Esophagus muscularis mucosa (tissue), 4 donors: Measurements from ENCODE around the gene UBE2E2.

Source experiments
- EP300 ChIP-seq: sonication (generic); formaldehyde crosslinking; IDR thresholded peaks from one replicate; pipeline ENCODE4 v1.6.1; 2017; ENCODE audit warnings: antibody characterized with exemption
- POLR2A ChIP-seq: fragments of 450-650 bp; IDR thresholded peaks from one replicate; pipeline ENCODE4 v1.6.1; 2017; ENCODE audit warnings: antibody characterized with exemption, moderate library complexity, mild to moderate bottlenecking, low read depth
- POLR2AphosphoS5 ChIP-seq, 2 donors: sonication (generic); formaldehyde crosslinking; IDR thresholded peaks; one replicate each; pipeline ENCODE4 v1.6.1; 2017; ENCODE audit warnings: antibody characterized with exemption in 2 of 2
- TF ChIP-seq, protein P1 (sequence below), 3 experiments: fragments of 200-600 bp in 2 of 3; fragments of 450-650 bp in 1 of 3; sonication (generic) in 2 of 3; IDR thresholded peaks; one replicate each; pipeline ENCODE4 v1.5.1; 2017 to 2019; ENCODE audit warnings: antibody characterized with exemption in 3 of 3, mild to moderate bottlenecking in 2 of 3, moderate library complexity in 1 of 3

DNA sequence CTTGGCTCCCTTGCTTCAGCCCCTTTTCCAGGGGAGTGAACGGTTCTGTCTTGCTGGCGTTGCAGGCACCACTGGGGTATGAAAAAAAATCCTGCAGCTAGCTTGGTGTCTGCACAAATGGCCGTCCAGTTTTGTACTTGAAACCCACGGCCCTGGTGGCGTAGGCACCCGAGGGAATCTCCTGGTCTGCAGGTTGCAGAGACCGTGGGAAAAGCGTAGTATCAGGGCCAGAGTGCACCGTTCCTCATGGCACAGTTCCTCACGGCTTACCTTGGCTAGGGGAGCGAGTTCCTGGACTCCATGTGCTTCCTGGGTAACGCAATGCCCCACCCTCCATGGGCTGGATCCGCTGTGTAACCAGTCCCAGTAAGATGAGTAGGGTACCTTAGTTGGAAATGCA lies 214.9 kb downstream of the UBE2E2 start:
- TF ChIP-seq POLR2A (no peak), POLR2AphosphoS5 (IDR thresholded peaks at IDR 0.05) (no peak), EP300 (no peak)
- TF ChIP-seq, protein P1, sequence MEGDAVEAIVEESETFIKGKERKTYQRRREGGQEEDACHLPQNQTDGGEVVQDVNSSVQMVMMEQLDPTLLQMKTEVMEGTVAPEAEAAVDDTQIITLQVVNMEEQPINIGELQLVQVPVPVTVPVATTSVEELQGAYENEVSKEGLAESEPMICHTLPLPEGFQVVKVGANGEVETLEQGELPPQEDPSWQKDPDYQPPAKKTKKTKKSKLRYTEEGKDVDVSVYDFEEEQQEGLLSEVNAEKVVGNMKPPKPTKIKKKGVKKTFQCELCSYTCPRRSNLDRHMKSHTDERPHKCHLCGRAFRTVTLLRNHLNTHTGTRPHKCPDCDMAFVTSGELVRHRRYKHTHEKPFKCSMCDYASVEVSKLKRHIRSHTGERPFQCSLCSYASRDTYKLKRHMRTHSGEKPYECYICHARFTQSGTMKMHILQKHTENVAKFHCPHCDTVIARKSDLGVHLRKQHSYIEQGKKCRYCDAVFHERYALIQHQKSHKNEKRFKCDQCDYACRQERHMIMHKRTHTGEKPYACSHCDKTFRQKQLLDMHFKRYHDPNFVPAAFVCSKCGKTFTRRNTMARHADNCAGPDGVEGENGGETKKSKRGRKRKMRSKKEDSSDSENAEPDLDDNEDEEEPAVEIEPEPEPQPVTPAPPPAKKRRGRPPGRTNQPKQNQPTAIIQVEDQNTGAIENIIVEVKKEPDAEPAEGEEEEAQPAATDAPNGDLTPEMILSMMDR (IDR thresholded peaks at IDR 0.05): no peak
